Gastrocnemius medialis (tissue), 4 donors: ENCODE measurements around the gene MAB21L2.

ENCODE experiments used
- POLR2A ChIP-seq, 2 donors: fragments of 450-650 bp; IDR thresholded peaks; one replicate each; pipeline ENCODE4 v1.6.1; 2017; ENCODE audit warnings: antibody characterized with exemption in 2 of 2, mild to moderate bottlenecking in 2 of 2, moderate library complexity in 2 of 2
- TF ChIP-seq, protein P1 (sequence below), 5 experiments: fragments of 450-650 bp in 3 of 5; fragments of 200-600 bp in 2 of 5; sonication (generic) in 2 of 5; IDR thresholded peaks in 4 of 5; conservative IDR thresholded peaks in 1 of 5; 1 replicate in 4 of 5; 2 replicates in 1 of 5; pipeline ENCODE4 v1.5.1; 2016 to 2019; ENCODE audit warnings: antibody characterized with exemption in 5 of 5, mild to moderate bottlenecking in 3 of 5, moderate library complexity in 3 of 5

- TF ChIP-seq, protein P1, sequence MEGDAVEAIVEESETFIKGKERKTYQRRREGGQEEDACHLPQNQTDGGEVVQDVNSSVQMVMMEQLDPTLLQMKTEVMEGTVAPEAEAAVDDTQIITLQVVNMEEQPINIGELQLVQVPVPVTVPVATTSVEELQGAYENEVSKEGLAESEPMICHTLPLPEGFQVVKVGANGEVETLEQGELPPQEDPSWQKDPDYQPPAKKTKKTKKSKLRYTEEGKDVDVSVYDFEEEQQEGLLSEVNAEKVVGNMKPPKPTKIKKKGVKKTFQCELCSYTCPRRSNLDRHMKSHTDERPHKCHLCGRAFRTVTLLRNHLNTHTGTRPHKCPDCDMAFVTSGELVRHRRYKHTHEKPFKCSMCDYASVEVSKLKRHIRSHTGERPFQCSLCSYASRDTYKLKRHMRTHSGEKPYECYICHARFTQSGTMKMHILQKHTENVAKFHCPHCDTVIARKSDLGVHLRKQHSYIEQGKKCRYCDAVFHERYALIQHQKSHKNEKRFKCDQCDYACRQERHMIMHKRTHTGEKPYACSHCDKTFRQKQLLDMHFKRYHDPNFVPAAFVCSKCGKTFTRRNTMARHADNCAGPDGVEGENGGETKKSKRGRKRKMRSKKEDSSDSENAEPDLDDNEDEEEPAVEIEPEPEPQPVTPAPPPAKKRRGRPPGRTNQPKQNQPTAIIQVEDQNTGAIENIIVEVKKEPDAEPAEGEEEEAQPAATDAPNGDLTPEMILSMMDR (IDR thresholded peaks at IDR 0.05 in 4 of 5, conservative IDR thresholded peaks at IDR 0.05 in 1 of 5) = no peak
- TF ChIP-seq POLR2A (IDR thresholded peaks at IDR 0.05) = no peak
These were observed 929 bp downstream of the MAB21L2 start for GRCh38 chr4:150582873-150583286.
